GM21825 (cell line): Measurements from ENCODE around the gene STEAP1B.

ENCODE experiments used
- ATAC-seq: cut with Tn5 transposase; IDR thresholded peaks from one replicate; pipeline ENCODE4 v1.9.1; 2021; ENCODE audit warnings: mild to moderate bottlenecking, moderate library complexity; ENCODE audit not compliant: unreplicated experiment

STEAP1B gene

GRCh38 chr7:22377703-22378102 lies 122.3 kb downstream of the STEAP1B start:
- no peak for ATAC-seq

- no peak for ATAC-seq
These were observed 124.5 kb downstream of the STEAP1B start for GRCh38 chr7:22375359-22376048.

- no peak for ATAC-seq
These were observed 126.1 kb downstream of the STEAP1B start for GRCh38 chr7:22373911-22374310.

- no peak for ATAC-seq
These were observed 126.6 kb downstream of the STEAP1B start for GRCh38 chr7:22373388-22373787.

- no peak for ATAC-seq
These were observed 127.1 kb downstream of the STEAP1B start for GRCh38 chr7:22372863-22373262.

GRCh38 chr7:22371878-22372277 lies 128.1 kb downstream of the STEAP1B start:
- no peak for ATAC-seq
